ENCODE data around the gene PTPN22. TPM values are rescaled to one million over a fixed set of nuclear protein-coding genes. Genes with fewer than 3 reads are reported as not detected.

The PTPN22 gene
- total RNA-seq, 2 experiments from 2014 or later = 43.9 to 50.9 TPM

GRCh38 chr1:113787663-113788062 is 83.8 kb downstream of the PTPN22 start:
- Mint-ChIP-seq H3K36me3 (ENCODE audit: low read depth) (peaks cover 7% of the 10 kb centered on the region), H3K27me3 (ENCODE audit: low read depth) (no peaks in the 10 kb centered on the region), H3K4me3 (no peak overlapping the region), H3K9me3 (no peaks in the 10 kb centered on the region), H3K4me1 (ENCODE audit: low read depth) (peaks cover 68% of the 10 kb centered on the region), H3K27ac (peak overlapping the region; percentile 15)
- intact Hi-C loops (cut with micrococcal nuclease) = loop anchor here (10.0 kb wide), 1 partner anchor 393 kb away; the partner anchor contains the start of gene MAGI3
- CTCF ChIA-PET = no interaction called here
- no peak for DNase-seq

- no peak overlapping the region for H3K27ac Mint-ChIP-seq
- no peaks in the 10 kb centered on the region for H3K27me3 Mint-ChIP-seq (ENCODE audit: low read depth)
- peaks cover 57% of the 10 kb centered on the region for H3K4me1 Mint-ChIP-seq (ENCODE audit: low read depth)
- CTCF ChIA-PET = interaction anchor here (0.6 to 1.3 kb wide), 4 partner anchors 13 to 30 kb away, joined by 3 read pairs; no protein-coding TSS in a partner anchor
- peaks cover 7% of the 10 kb centered on the region for H3K36me3 Mint-ChIP-seq (ENCODE audit: low read depth)
- no peaks in the 10 kb centered on the region for H3K9me3 Mint-ChIP-seq
- intact Hi-C loops (cut with micrococcal nuclease) = loop anchor here (10.0 kb wide), 1 partner anchor 391 kb away; the partner anchor contains the start of gene MAGI3
- DNase-seq = no peak
- H3K4me3 Mint-ChIP-seq = no peak overlapping the region
Observed at GRCh38 chr1:113786069-113786468, 85.4 kb downstream of the PTPN22 start.

- Mint-ChIP-seq H3K4me3 (peak overlapping the region; percentile 36), H3K9me3 (no peaks in the 10 kb centered on the region), H3K4me1 (ENCODE audit: low read depth) (peaks cover 42% of the 10 kb centered on the region), H3K27ac (peak overlapping the region; percentile 95), H3K27me3 (ENCODE audit: low read depth) (no peaks in the 10 kb centered on the region), H3K36me3 (ENCODE audit: low read depth) (peaks cover 2% of the 10 kb centered on the region)
- intact Hi-C loops (cut with micrococcal nuclease) = loop anchor here (1.0 to 10.0 kb wide), 5 partner anchors 18 to 652 kb away; partner anchors contain the start of genes MAGI3 and PHTF1
- CTCF ChIA-PET = interaction anchor here (0.9 to 1.4 kb wide), 4 partner anchors 14 to 26 kb away, joined by 3 to 5 read pairs (median 3); partner anchors contain the start of gene PHTF1
- peak; percentile 41 for DNase-seq
Observed at GRCh38 chr1:113784104-113784779, 87.3 kb downstream of the PTPN22 start.

- peaks cover 3% of the 10 kb centered on the region for H3K9me3 Mint-ChIP-seq
- no peaks in the 10 kb centered on the region for H3K27me3 Mint-ChIP-seq (ENCODE audit: low read depth)
- peaks cover 41% of the 10 kb centered on the region for H3K4me1 Mint-ChIP-seq (ENCODE audit: low read depth)
- peak overlapping the region; percentile 95 for H3K27ac Mint-ChIP-seq
- H3K36me3 Mint-ChIP-seq (ENCODE audit: low read depth) = peaks cover 4% of the 10 kb centered on the region
- peak; percentile 60 for DNase-seq
- intact Hi-C loops (cut with micrococcal nuclease) = loop anchor here (1.0 to 10.0 kb wide), 8 partner anchors 19 to 651 kb away; partner anchors contain the start of genes DCLRE1B, MAGI3, PHTF1 and PTPN22
- CTCF ChIA-PET = interaction anchor here (1.4 kb wide), 1 partner anchor 24 kb away, joined by 3 read pairs; the partner anchor contains the start of gene PHTF1
- peak overlapping the region; percentile 36 for H3K4me3 Mint-ChIP-seq
Observed at GRCh38 chr1:113783254-113784103, 88.0 kb downstream of the PTPN22 start.

GRCh38 chr1:113782406-113782805 is 89.1 kb downstream of the PTPN22 start:
- Mint-ChIP-seq H3K4me1 (ENCODE audit: low read depth) (peaks cover 31% of the 10 kb centered on the region), H3K27ac (no peak overlapping the region), H3K4me3 (no peak overlapping the region), H3K9me3 (peaks cover 3% of the 10 kb centered on the region), H3K36me3 (ENCODE audit: low read depth) (peaks cover 3% of the 10 kb centered on the region), H3K27me3 (ENCODE audit: low read depth) (no peaks in the 10 kb centered on the region)
- CTCF ChIA-PET = interaction anchor here (0.7 to 1.0 kb wide), 2 partner anchors 12 to 127 kb away, joined by 3 read pairs; no protein-coding TSS in a partner anchor
- no peak for DNase-seq
- intact Hi-C loops (cut with micrococcal nuclease) = loop anchor here (5.0 to 10.0 kb wide), 2 partner anchors 388 to 650 kb away; partner anchors contain the start of gene MAGI3

- CTCF ChIA-PET = no interaction called here
- Mint-ChIP-seq H3K27ac (no peak overlapping the region), H3K27me3 (ENCODE audit: low read depth) (no peaks in the 10 kb centered on the region), H3K4me3 (no peak overlapping the region), H3K36me3 (ENCODE audit: low read depth) (peaks cover 8% of the 10 kb centered on the region), H3K9me3 (peaks cover 3% of the 10 kb centered on the region), H3K4me1 (ENCODE audit: low read depth) (peaks cover 15% of the 10 kb centered on the region)
- DNase-seq = no peak
- intact Hi-C loops (cut with micrococcal nuclease) = loop anchor here (5.0 to 10.0 kb wide), 2 partner anchors 386 to 648 kb away; partner anchors contain the start of gene MAGI3
Observed at GRCh38 chr1:113780374-113781146, 91.0 kb downstream of the PTPN22 start.

- intact Hi-C loops (cut with micrococcal nuclease) = no loop called here
- CTCF ChIA-PET = no interaction called here
- DNase-seq = no peak
- Mint-ChIP-seq H3K9me3 (peaks cover 3% of the 10 kb centered on the region), H3K27ac (no peak overlapping the region), H3K4me1 (ENCODE audit: low read depth) (peaks cover 11% of the 10 kb centered on the region), H3K4me3 (no peak overlapping the region), H3K27me3 (ENCODE audit: low read depth) (no peaks in the 10 kb centered on the region), H3K36me3 (ENCODE audit: low read depth) (peaks cover 8% of the 10 kb centered on the region)
Observed at GRCh38 chr1:113779542-113779941, 92.0 kb downstream of the PTPN22 start.

- Mint-ChIP-seq H3K9me3 (peaks cover 3% of the 10 kb centered on the region), H3K4me1 (ENCODE audit: low read depth) (peaks cover 7% of the 10 kb centered on the region), H3K27ac (no peak overlapping the region), H3K36me3 (ENCODE audit: low read depth) (peaks cover 8% of the 10 kb centered on the region), H3K27me3 (ENCODE audit: low read depth) (no peaks in the 10 kb centered on the region), H3K4me3 (no peak overlapping the region)
- DNase-seq = no peak
- intact Hi-C loops (cut with micrococcal nuclease) = no loop called here
- CTCF ChIA-PET = no interaction called here
Observed at GRCh38 chr1:113777561-113777960, 94.0 kb downstream of the PTPN22 start.

GRCh38 chr1:113770031-113770430 is 101.5 kb downstream of the PTPN22 start:
- no peaks in the 10 kb centered on the region for H3K9me3 Mint-ChIP-seq
- H3K27me3 Mint-ChIP-seq (ENCODE audit: low read depth) = no peaks in the 10 kb centered on the region
- intact Hi-C loops (cut with micrococcal nuclease) = no loop called here
- CTCF ChIA-PET = interaction anchor here (0.9 to 1.3 kb wide), 4 partner anchors 10 to 34 kb away, joined by 3 to 5 read pairs (median 3); no protein-coding TSS in a partner anchor
- H3K4me3 Mint-ChIP-seq = no peak overlapping the region
- no peak for DNase-seq
- peaks cover 16% of the 10 kb centered on the region for H3K36me3 Mint-ChIP-seq (ENCODE audit: low read depth)
- no peak overlapping the region for H3K27ac Mint-ChIP-seq
- H3K4me1 Mint-ChIP-seq (ENCODE audit: low read depth) = peaks cover 32% of the 10 kb centered on the region

GRCh38 chr1:113769601-113769970 is 101.9 kb downstream of the PTPN22 start:
- H3K27ac Mint-ChIP-seq = no peak overlapping the region
- no peak overlapping the region for H3K4me3 Mint-ChIP-seq
- peaks cover 32% of the 10 kb centered on the region for H3K4me1 Mint-ChIP-seq (ENCODE audit: low read depth)
- H3K36me3 Mint-ChIP-seq (ENCODE audit: low read depth) = peaks cover 16% of the 10 kb centered on the region
- intact Hi-C loops (cut with micrococcal nuclease) = no loop called here
- CTCF ChIA-PET = interaction anchor here (1.1 to 1.3 kb wide), 2 partner anchors 9 to 12 kb away, joined by 3 read pairs; no protein-coding TSS in a partner anchor
- DNase-seq = no peak
- H3K9me3 Mint-ChIP-seq = no peaks in the 10 kb centered on the region
- H3K27me3 Mint-ChIP-seq (ENCODE audit: low read depth) = no peaks in the 10 kb centered on the region

- H3K4me3 Mint-ChIP-seq = peak overlapping the region; percentile 3
- H3K27ac Mint-ChIP-seq = no peak overlapping the region
- intact Hi-C loops (cut with micrococcal nuclease) = no loop called here
- DNase-seq = no peak
- CTCF ChIA-PET = interaction anchor here (1.1 to 1.3 kb wide), 2 partner anchors 13 to 26 kb away, joined by 3 read pairs; no protein-coding TSS in a partner anchor
- peaks cover 16% of the 10 kb centered on the region for H3K36me3 Mint-ChIP-seq (ENCODE audit: low read depth)
- peaks cover 32% of the 10 kb centered on the region for H3K4me1 Mint-ChIP-seq (ENCODE audit: low read depth)
- no peaks in the 10 kb centered on the region for H3K9me3 Mint-ChIP-seq
- H3K27me3 Mint-ChIP-seq (ENCODE audit: low read depth) = no peaks in the 10 kb centered on the region
Observed at GRCh38 chr1:113768916-113769600, 102.5 kb downstream of the PTPN22 start.

All from activated naive CD4-positive, alpha-beta T cell treated with anti-CD3 and anti-CD28 coated beads for 36 hours (primary cell).